ENCODE results near the gene SNX27.
"Not testable (repeated sequence)": the region's sequence is repeated elsewhere in the genome, so short reads cannot be mapped to it uniquely, and the experiment has no call there.

Gene SNX27

DNA sequence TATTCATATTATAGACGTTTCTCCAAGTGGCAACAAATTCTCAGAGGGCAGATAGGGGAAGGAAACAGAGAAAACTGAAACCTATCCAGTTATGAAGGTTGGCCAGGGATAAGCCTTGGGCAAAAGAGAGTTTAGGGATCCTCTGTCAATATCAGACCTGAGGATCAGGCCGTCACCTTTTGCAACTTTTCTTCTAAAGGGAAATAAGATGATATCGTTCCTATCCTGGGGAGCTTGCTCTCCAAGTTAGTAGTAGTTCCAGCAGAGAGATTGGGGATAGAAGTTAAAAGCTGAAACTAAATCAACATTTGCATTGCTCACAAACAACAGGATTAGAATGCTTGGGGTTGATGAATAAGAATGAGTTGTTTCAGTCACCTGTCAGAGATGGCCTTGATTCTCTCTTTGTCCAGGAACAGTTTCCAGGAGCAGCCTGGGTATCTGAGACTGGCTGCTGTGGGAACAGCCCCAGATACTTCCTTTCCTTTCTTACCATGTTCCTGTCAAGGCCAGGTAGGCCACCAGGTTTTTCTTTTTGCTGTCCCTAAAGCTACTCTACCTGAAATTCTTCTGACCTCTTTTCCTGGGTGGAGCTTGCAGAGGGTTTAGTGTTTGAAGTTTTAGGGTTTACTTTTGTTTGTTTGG, 112.0 kb downstream of the SNX27 start:
- no peak for DNase-seq

DNA sequence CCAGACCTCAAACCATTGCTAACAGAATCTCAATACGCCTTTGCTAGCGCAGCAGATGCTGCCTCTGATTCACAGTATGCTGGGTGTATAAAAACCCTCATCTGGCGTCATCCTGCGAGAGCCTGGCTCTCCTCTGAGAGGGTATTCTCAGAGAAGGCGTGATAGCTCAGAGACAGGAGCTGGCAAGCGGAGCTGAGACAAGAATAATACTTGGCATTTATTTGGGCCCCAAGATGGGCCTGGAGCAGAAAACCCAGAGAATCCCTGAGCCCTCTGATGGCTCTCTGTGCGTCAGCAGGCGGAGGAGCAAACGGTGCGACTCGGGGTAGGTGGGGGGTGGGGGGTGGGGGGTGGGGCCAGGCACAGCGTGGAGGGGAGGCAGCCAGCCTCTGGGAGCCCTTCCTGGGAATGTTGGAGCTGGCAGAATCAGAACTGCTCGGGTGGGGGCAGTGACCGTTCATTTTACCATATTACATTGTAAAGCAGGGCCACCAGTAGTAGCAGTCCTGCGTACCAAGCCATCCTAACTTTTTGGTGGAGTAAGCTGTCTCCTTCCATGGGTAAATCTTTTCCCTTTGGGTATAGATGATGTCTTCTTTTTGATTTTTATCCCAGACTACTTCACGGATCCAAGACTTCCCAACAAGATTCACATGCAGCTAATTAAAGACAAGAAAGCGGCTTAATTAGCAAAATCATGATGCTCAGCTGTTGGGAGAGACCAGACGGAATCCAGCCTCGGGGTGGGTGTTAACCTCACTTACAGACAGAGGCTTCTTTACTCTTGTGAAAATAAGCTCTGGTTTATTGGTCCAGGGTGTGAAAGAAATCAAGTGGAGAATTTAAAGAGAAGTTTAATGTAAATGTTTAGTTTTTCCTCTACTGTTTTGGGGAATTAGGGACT, 116.6 kb downstream of the SNX27 start:
- no peak for DNase-seq

DNA sequence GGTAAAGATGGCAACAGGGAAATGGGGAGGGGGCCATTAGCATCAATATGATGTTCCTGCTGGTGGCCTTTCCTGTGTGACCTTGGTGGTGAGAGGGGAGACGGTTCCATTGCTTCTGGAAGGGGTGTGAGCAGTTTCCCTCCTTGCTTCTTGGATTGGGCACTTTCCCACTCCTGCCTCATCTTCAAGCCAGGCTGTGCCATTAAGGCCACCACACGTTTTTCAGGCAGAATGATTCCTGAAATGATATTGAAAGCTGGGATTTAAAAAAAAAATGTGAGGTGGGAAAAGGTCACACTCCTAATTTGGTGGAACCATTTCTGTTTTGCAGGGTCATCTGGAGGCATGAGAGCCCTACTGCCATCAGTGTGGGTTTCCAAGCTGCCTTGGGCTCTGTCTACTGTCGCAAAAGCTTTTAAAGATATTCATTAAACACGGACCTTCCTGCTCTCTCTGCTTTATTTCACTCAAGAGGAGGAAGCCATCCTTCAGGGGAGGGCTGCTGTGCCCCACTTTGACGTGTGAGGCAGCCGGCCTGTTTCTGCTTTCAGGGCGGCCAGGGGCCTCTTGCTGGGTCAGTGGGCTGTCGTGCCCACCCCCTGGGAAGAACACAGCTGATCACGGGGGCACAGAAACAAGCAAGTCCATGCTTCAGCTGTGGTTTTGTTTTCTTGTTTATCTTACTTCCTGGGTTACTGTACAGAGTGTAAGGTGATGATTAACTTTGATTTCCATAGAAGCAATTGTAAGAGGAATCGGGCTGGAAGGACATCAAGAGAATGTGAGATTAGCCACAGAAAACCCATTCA, 117.5 kb downstream of the SNX27 start:
- no peak for DNase-seq

DNA sequence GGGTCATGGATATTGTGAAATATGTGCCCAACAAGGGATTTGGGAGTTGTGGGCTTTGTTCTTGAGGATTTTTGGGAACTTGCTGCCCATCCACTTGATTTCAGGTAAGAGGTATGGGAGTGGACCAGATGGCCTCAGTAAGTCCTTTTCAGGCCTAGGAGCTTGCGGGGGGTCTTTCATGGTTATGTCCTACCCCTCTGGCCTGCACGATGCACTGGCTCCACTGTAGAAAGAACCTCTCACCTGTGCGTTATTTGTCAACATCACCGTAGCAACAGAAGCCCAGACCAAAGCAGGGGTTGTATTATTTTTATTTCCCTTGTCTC, 118.1 kb downstream of the SNX27 start:
- no peak for DNase-seq

DNA sequence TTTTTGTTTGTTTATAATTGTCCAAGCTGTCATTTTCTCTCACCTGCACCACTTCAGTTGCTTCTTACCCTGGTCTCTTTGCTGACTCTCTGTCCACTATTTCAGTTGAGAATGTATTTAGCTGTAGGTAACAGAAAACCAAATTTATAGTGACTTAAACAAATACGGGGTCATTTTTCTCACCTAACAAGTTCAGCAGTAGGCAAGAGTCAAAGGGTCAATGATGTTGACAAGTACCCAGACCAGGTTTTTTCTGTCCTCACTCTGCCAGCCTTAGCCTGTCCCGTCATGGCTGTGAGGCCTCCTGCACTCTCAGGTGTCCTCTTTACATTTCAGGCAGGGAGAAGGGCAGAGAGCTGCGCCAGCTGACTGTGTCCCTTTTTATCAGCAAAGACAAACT, 121.3 kb downstream of the SNX27 start:
- DNase-seq = no peak

DNA sequence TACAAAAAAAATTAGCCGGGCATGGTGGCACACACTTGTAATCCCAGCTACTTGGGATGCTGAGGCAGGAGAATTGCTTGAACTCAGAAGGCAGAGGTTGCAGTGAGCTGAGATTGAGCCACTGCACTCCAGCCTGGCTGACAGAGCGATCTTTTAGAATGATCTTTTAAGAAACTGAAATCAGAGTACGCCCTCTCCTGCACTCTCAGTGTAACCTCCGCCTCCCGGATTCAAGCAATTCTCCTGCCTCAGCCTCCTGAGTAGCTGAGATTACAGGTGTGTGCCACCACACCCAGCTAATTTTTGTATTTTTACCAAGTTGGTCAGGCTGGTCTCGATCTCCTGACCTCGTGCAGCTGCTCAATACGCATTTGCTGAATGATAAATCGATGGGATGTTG, 122.1 kb downstream of the SNX27 start:
- DNase-seq = not testable (repeated sequence)

DNA sequence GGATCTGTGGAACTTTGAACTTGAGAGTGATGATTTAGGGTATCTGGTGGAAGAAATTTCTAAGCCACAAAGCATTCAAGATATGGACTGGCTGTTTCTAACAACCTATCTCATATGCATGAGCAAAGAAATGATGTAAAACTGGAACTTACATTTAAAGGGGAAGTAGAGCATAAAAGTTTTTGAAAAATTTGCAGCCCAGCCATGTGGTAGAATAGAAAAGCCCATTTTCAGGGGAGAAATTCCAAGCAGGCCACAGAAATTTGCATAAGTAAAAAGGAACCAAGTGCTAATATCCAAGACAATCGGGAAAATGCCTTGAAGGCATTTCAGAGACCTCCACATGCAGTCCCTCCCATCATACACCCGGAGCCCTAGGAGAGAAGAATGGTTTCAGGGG, 125.2 kb downstream of the SNX27 start:
- no peak for DNase-seq

DNA sequence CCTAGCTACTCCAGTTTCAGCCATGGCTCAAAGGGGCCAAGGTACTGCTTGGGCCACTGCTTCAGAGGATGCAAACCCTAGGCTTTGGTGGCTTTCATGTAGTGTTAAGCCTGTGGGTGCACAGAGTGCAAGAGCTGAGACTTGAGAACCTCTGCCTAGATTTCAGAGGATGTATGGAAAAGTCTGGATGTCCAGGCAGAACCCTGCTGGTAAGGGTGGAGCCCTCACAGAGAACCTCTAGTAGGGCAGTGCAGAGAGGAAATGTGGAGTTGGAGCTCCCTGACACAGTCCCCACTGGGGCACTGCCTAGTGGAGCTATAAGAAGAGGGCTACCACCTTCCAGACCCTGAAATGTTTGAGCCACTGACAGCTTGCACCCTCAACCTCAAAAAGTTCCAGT, 125.6 kb downstream of the SNX27 start:
- no peak for DNase-seq

DNA sequence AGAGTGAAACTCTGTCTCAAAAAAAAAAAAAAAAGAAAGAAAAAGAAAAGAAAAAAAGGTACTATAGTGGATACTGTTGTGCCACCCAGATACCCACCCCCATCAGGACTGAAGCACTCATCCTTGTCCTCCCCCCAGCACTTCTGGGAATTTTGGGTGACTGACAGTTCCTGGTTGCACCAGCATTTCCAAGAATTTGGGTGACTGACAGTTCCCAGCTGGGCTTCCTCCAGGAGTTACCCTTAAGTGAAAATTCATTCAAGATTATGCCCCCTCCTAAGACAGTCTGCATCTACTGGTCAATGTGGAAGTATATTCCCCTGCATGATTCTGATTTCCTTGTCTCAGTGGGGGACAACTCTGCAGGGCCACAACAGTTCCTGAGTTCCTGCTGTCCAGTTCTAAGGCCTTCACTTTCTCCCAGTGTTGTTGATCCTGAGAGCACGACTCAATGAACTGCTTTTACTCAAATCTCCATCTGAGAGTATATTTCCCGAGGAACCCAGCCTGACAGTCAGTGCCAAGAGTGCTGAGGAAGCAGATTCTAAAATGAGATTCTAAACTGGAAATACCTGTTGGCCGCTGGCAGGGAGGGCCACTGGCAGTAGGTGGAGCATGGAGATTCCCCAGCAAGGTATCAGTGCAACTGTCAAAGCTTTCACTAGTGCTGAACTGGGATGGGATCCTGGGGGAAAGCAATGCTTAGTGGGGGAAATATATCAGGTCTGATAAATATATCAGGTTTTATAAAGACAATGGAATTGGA, 127.9 kb downstream of the SNX27 start:
- no peak for DNase-seq

DNA sequence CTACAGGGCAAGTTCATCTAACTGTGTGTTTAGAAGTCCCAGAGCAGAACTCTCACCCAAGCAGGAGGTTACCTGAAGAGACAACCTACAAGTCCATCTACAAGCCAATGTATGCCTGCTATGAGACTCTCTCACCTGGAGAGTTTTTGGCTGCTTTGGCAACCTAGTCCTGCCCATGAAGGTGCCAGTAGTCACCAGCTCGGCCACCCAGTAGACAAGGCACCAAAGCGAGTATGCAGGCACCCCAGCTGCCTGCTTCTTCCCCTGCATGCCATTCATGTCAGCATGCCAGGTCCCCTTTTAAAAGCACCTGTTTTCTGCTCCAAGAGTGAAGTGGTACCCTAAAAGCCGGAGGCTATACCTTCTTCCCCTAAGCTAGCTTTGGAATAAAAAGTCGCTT, 129.7 kb downstream of the SNX27 start:
- no peak for DNase-seq

All from CD4-positive, alpha-beta T cell treated with Interleukin-17A for 4 hours (primary cell).